GM13977 (cell line): ENCODE measurements around the gene CDHR3.
"Not testable (repeated sequence)": the region's sequence is repeated elsewhere in the genome, so short reads cannot be mapped to it uniquely, and the experiment has no call there.

Experiments
- DNase-seq: peaks from one replicate; pipeline ENCODE4 v3.0.0; 2012; ENCODE audit warnings: low spot score
- in situ Hi-C: fragments of 300-500 bp; cut with MboI; formaldehyde crosslinking; loops from one replicate; pipeline ENCODE4 v1.12.0; 2022; ENCODE audit warnings: low sequenced_read_pairs, low pct_unique_long_range_greater_than_20kb, mixed read lengths, inconsistent platforms; ENCODE audit not compliant: unreplicated experiment
- TF ChIP-seq, protein P1 (sequence below): IDR thresholded peaks from 2 replicates; pipeline ENCODE4 v1.5.1; 2012; ENCODE audit warnings: mild to moderate bottlenecking, control low read depth; ENCODE audit not compliant: insufficient read depth; ENCODE audit errors: extremely low read depth, missing control alignments

The CDHR3 gene

GRCh38 chr7:105954711-105955110 is 8.4 kb upstream of the CDHR3 start:
- no peak for DNase-seq
- in situ Hi-C loops: no loop called here
- TF ChIP-seq, protein P1, sequence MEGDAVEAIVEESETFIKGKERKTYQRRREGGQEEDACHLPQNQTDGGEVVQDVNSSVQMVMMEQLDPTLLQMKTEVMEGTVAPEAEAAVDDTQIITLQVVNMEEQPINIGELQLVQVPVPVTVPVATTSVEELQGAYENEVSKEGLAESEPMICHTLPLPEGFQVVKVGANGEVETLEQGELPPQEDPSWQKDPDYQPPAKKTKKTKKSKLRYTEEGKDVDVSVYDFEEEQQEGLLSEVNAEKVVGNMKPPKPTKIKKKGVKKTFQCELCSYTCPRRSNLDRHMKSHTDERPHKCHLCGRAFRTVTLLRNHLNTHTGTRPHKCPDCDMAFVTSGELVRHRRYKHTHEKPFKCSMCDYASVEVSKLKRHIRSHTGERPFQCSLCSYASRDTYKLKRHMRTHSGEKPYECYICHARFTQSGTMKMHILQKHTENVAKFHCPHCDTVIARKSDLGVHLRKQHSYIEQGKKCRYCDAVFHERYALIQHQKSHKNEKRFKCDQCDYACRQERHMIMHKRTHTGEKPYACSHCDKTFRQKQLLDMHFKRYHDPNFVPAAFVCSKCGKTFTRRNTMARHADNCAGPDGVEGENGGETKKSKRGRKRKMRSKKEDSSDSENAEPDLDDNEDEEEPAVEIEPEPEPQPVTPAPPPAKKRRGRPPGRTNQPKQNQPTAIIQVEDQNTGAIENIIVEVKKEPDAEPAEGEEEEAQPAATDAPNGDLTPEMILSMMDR: no peak

DNA sequence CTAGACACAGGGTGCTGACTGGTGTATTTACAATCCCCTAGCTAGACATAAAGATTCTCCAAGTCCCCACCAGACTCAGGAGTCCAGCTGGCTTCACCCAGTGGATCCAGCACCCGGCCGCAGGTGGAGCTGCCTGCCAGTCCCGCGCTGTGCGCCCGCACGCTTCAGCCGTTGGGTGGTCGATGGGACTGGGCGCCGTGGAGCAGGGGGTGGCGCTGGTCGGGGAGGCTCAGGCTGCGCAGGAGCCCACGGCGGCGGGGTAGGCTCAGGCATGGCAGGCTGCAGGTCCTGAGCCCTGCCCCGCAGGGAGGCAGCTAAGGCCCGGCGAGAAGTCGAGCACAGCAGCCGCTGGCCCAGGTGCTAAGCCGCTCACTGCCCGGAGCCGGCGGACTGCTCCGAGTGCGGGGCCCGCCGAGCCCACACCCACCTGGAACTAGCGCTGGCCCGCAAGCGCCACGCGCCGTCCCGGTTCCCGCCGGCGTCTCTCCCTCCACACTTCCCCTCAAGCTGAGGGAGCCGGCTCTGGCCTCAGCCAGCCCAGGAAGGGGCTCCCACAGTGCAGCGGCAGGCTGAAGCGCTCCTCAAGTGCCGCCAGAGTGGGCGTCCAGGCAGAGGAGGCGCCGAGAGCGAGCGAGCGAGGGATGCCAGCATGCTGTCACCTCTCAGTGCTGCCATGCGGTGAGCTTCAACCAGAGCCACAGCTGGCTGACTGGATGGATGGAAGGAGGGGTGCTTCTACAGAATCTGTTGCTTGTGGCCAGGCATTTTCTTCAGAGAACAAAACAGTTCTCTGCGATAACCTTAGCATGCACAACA is 7.2 kb upstream of the CDHR3 start:
- in situ Hi-C loops, DNase-seq: not testable (repeated sequence)

DNA sequence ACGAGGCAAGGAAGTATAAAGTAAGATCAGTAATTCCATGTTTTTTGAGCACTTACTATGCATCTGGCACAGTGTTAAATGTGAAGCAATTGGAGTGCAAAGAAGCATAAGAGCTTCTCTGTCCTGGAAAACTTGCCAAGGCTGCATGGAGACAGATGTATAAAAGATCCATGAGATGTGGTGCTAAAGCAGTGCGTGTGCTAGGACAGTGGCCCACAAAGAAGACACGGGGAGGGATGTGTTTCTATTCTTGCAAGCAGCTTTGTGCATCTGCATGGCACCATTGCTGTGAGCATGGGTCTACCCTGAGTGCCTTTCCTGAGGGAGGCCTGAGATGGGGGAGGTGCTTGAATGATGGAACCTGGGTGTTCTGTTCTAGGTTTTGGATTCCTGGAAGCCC is 5.1 kb upstream of the CDHR3 start:
- TF ChIP-seq, protein P1: no peak
- in situ Hi-C loops: no loop called here
- no peak for DNase-seq

GRCh38 chr7:105962353-105962752 is 711 bp upstream of the CDHR3 start:
- DNase-seq: no peak
- in situ Hi-C loops: no loop called here
- TF ChIP-seq, protein P1: no peak

DNA sequence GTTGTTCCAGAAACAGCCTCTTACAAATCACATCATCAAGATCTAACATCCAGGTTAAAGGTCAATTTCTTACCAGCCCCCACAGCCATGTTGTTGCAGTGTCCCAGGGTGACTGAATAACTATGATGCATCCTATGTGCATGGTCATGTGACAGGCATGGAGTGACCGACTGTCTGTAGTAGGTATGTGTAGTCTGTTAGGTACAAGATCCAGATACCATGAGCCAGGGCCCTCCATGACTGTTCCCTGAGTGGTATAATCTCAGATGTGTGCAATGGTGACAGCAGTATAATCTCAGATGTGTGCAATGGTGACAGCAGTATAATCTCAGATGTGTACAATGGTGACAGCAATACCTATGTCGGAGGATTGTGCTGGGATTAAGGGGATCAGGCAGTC is 8.8 kb downstream of the CDHR3 start:
- DNase-seq: no peak
- TF ChIP-seq, protein P1: no peak
- in situ Hi-C loops: no loop called here

DNA sequence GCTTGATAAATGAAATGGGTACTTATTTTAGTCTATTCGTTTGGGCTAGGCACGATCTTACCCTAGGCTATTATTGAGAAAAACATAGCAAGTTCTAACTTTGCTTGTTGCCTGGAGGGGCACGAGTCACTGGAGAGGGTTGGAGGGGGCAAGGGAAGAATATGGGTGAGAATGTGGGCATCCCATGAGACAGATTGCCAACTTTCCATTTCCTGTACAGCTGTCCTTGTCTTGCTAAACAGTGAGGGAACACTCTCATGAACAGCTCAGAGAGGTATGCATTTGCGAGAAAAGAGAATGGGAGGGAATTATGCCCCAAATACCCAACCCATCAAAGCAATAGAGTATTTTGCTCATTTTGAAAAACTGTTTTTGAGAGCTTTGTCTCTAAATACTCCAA is 9.2 kb downstream of the CDHR3 start:
- in situ Hi-C loops: no loop called here
- TF ChIP-seq, protein P1: no peak
- no peak for DNase-seq

DNA sequence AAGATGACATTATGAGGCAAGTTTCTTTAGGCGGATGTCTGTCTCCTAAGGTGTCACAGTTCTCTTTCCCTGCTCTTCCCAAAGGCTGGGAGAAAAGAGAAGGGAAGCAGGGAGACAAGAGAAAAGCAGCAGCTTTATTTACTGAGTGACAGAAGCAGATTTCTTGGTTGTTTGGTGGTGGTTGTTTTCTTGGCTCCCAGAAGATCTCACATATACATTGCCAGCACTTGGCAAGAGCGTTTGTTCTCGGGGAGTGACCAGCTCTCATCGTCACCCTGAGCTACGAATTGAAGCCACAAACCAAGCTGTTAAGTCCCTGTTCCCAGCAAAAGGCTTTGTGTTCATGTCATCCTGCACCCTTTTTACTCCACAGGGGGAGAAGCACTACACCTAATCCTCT is 11.4 kb downstream of the CDHR3 start:
- no peak for DNase-seq
- TF ChIP-seq, protein P1: no peak
- in situ Hi-C loops: no loop called here
